HFF-Myc (cell line): ENCODE measurements around the gene MRPL48.

Source experiments
- DNase-seq: peaks from one replicate; pipeline ENCODE4 v3.0.0-alpha.2; 2011; ENCODE audit warnings: low read depth; ENCODE audit errors: extremely low read depth
- H3K4me3 ChIP-seq: replicated peaks from 2 replicates; pipeline ENCODE4 v1.5.1; 2011; ENCODE audit warnings: low read depth, mild to moderate bottlenecking, control low read depth, low read length
- CTCF ChIP-seq: IDR thresholded peaks from 2 replicates; pipeline ENCODE4 v1.5.1; 2012; ENCODE audit warnings: mild to moderate bottlenecking, low read depth, low read length, control low read depth; ENCODE audit errors: missing control alignments

Gene MRPL48

GRCh38 chr11:73894725-73895335 lies 107.2 kb downstream of the MRPL48 start:
- TF ChIP-seq CTCF, result no peak
- no peak overlapping the region for H3K4me3 ChIP-seq
- no peak for DNase-seq

GRCh38 chr11:73902303-73902702 lies 114.6 kb downstream of the MRPL48 start:
- TF ChIP-seq CTCF, result no peak
- no peak overlapping the region for H3K4me3 ChIP-seq
- no peak for DNase-seq

- TF ChIP-seq CTCF, result no peak
Measured at GRCh38 chr11:73907191-73907590, 119.5 kb downstream of the MRPL48 start.

GRCh38 chr11:73912026-73912425 lies 124.4 kb downstream of the MRPL48 start:
- H3K4me3 ChIP-seq, result no peak overlapping the region
- TF ChIP-seq CTCF, result no peak
- DNase-seq, result no peak

More at GRCh38 chr11:73907191-73907590, 119.5 kb downstream of the MRPL48 start:
- H3K4me3 ChIP-seq, result no peak overlapping the region
- DNase-seq, result peak; percentile 10

- no peak for TF ChIP-seq CTCF
- H3K4me3 ChIP-seq, result no peak overlapping the region
- no peak for DNase-seq
Measured at GRCh38 chr11:73913472-73913871, 125.8 kb downstream of the MRPL48 start.

- no peak for DNase-seq
- no peak overlapping the region for H3K4me3 ChIP-seq
- no peak for TF ChIP-seq CTCF
Measured at GRCh38 chr11:73914284-73914683, 126.6 kb downstream of the MRPL48 start.
